ENCODE measurements around the gene IL17F.

The IL17F gene

GRCh38 chr6:52244400-52244799, at the start of gene IL17F:
TSS of gene IL17F (minus strand) at chr6:52244500. CDS start at chr6:52244429, 71 bp downstream.
- no peak for DNase-seq

GRCh38 chr6:52293067-52293466, 48.8 kb upstream of the IL17F start:
- DNase-seq, result no peak

- DNase-seq, result no peak
Measured at GRCh38 chr6:52288841-52289240, 44.5 kb upstream of the IL17F start.

GRCh38 chr6:52288216-52288615, 43.9 kb upstream of the IL17F start:
- DNase-seq, result no peak

GRCh38 chr6:52286798-52287432, 42.6 kb upstream of the IL17F start:
- peak; percentile 60 for DNase-seq

GRCh38 chr6:52285177-52286068, 41.1 kb upstream of the IL17F start:
- DNase-seq, result no peak

GRCh38 chr6:52284460-52285176, 40.3 kb upstream of the IL17F start, which contains the start of gene MCM3:
TSS of gene MCM3 (minus strand) at chr6:52284742. CDS start at chr6:52284674, 68 bp downstream.
- DNase-seq, result peak; percentile 84

- no peak for DNase-seq
Measured at GRCh38 chr6:52284131-52284459, 39.8 kb upstream of the IL17F start.

- DNase-seq, result no peak
Measured at GRCh38 chr6:52283111-52283510, 38.8 kb upstream of the IL17F start.

- no peak for DNase-seq
Measured at GRCh38 chr6:52276130-52276529, 31.8 kb upstream of the IL17F start.

- no peak for DNase-seq
Measured at GRCh38 chr6:52271852-52272460, 27.7 kb upstream of the IL17F start.

GRCh38 chr6:52263709-52264540, 19.6 kb upstream of the IL17F start:
- peak; percentile 60 for DNase-seq

GRCh38 chr6:52262620-52263344, 18.5 kb upstream of the IL17F start:
- no peak for DNase-seq

- no peak for DNase-seq
Measured at GRCh38 chr6:52261229-52261628, 16.9 kb upstream of the IL17F start.

GRCh38 chr6:52260634-52261033, 16.3 kb upstream of the IL17F start:
- no peak for DNase-seq

- no peak for DNase-seq
Measured at GRCh38 chr6:52255434-52255833, 11.1 kb upstream of the IL17F start.

- DNase-seq, result no peak
Measured at GRCh38 chr6:52254731-52255378, 10.6 kb upstream of the IL17F start.

GRCh38 chr6:52253494-52253893, 9.2 kb upstream of the IL17F start:
- peak; percentile 20 for DNase-seq

GRCh38 chr6:52251113-52251512, 6.8 kb upstream of the IL17F start:
- no peak for DNase-seq

- DNase-seq, result no peak
Measured at GRCh38 chr6:52249078-52249477, 4.8 kb upstream of the IL17F start.

GRCh38 chr6:52245425-52245824, 1.1 kb upstream of the IL17F start:
- no peak for DNase-seq

All from stimulated activated CD4-positive, alpha-beta T cell treated with anti-CD3 and anti-CD28 coated beads, Interleukin-12 subunit alpha, Interleukin-12 subunit beta, amount 100 ng/mL, for 4 hours (primary cell).